ENCODE measurements around the gene ZDHHC14. TPM values are rescaled to one million over a fixed set of nuclear protein-coding genes. Genes with fewer than 3 reads are reported as not detected.

Gene ZDHHC14
- total and polyA plus RNA-seq, 7 donors = 2.5 to 14.6 (median 4.3) TPM

DNA sequence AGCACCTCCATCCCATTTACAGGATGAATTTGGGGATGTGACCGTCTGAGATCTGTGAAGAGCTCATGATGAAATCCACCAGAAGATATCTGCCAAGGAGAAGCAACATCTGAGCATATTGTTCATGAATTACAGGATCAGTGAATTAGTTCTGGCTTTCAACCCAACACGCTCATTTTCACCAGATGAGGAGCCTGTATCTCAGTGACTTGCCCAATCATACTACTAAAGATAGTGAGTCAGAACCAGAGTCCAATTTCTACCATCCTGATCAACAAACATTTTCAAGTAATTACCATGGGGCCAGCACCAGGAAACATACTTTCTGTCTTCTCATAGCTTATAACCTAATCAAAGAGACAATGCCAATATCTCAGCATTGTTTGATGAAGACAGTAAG lies 116.6 kb downstream of the ZDHHC14 start:
- TF ChIP-seq, protein P1, sequence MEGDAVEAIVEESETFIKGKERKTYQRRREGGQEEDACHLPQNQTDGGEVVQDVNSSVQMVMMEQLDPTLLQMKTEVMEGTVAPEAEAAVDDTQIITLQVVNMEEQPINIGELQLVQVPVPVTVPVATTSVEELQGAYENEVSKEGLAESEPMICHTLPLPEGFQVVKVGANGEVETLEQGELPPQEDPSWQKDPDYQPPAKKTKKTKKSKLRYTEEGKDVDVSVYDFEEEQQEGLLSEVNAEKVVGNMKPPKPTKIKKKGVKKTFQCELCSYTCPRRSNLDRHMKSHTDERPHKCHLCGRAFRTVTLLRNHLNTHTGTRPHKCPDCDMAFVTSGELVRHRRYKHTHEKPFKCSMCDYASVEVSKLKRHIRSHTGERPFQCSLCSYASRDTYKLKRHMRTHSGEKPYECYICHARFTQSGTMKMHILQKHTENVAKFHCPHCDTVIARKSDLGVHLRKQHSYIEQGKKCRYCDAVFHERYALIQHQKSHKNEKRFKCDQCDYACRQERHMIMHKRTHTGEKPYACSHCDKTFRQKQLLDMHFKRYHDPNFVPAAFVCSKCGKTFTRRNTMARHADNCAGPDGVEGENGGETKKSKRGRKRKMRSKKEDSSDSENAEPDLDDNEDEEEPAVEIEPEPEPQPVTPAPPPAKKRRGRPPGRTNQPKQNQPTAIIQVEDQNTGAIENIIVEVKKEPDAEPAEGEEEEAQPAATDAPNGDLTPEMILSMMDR (IDR thresholded peaks at IDR 0.05) = no peak
- H3K9me3 ChIP-seq = no peaks in the 10 kb centered on the region
- no peak for ATAC-seq
- H3K4me3 ChIP-seq = no peak overlapping the region
- no peaks in the 10 kb centered on the region for H3K36me3 ChIP-seq (ENCODE audit: insufficient read depth in 1 of 2, low read depth in 1 of 2)
- intact Hi-C loops (cut with DNase I) = no loop called here
- no peaks in the 10 kb centered on the region for H3K27me3 ChIP-seq (ENCODE audit: insufficient read depth in 3 of 3, low read length in 2 of 3)
- peaks cover 5% of the 10 kb centered on the region for H3K4me1 ChIP-seq
- 67 to 85% (median 70%) methylated on average over 2 of the region's 2 CpGs for WGBS, 3 donors
- DNase-seq = no peak
- no peak overlapping the region for H3K27ac ChIP-seq

DNA sequence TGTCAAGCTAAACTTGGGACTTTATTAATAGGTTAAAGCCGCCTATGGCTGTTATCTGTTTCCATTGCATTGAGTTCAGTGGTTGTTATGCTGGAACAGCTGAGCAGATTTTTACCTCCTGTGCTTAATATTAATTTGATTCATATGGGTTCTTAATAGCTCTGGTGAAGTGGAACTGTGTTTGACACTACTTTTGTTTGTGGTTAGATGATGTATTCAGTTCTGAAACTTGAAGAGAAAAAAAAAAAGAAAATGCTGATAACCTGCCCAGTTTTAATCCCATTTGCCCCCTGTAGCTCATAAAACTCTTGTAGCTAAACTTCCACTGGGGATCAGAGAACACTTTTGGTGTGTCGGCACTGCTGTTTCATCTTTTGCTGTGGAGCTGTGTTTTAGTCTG lies 117.8 kb downstream of the ZDHHC14 start:
- TF ChIP-seq, protein P1 (IDR thresholded peaks at IDR 0.05) = no peak
- H3K9me3 ChIP-seq = no peaks in the 10 kb centered on the region
- H3K27ac ChIP-seq = no peak overlapping the region
- no peak for DNase-seq
- intact Hi-C loops (cut with DNase I) = no loop called here
- H3K27me3 ChIP-seq (ENCODE audit: insufficient read depth in 3 of 3, low read length in 2 of 3) = no peaks in the 10 kb centered on the region
- WGBS, 3 donors = 89 to 90% (median 89%) methylated on average over 2 of the region's 2 CpGs
- peaks cover 5% of the 10 kb centered on the region for H3K4me1 ChIP-seq
- no peaks in the 10 kb centered on the region for H3K36me3 ChIP-seq (ENCODE audit: insufficient read depth in 1 of 2, low read depth in 1 of 2)
- ATAC-seq = no peak
- H3K4me3 ChIP-seq = no peak overlapping the region

DNA sequence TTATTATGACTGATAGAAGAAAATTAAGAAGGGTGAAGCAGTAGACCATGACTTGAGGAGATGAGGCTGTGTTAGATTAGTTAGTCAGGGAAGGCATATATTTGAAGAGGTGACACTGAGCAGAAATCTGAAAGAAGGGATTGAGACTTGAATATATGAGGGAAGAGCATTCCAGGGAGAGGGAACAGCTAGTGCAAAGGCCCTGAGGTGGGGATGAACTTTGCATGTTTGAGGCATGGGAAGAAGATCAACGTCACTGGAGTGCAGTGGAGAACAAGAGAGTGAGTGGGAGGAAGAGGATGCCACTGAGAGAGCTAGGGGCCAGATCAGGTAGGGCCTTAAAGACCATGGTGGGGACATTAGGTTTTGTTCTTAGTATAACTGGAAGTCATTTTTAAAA lies 119.0 kb downstream of the ZDHHC14 start:
- H3K4me3 ChIP-seq = no peak overlapping the region
- intact Hi-C loops (cut with DNase I) = no loop called here
- no peaks in the 10 kb centered on the region for H3K27me3 ChIP-seq (ENCODE audit: insufficient read depth in 3 of 3, low read length in 2 of 3)
- no peaks in the 10 kb centered on the region for H3K4me1 ChIP-seq
- TF ChIP-seq, protein P1 (IDR thresholded peaks at IDR 0.05) = no peak
- ATAC-seq (no peak), DNase-seq (no peak)
- H3K36me3 ChIP-seq (ENCODE audit: insufficient read depth in 1 of 2, low read depth in 1 of 2) = no peaks in the 10 kb centered on the region
- peaks cover under 1% of the 10 kb centered on the region for H3K9me3 ChIP-seq
- whole genome bisulfite sequencing, 3 donors = 86 to 92% (median 91%) methylated on average over 1 of the region's 1 CpG
- no peak overlapping the region for H3K27ac ChIP-seq

DNA sequence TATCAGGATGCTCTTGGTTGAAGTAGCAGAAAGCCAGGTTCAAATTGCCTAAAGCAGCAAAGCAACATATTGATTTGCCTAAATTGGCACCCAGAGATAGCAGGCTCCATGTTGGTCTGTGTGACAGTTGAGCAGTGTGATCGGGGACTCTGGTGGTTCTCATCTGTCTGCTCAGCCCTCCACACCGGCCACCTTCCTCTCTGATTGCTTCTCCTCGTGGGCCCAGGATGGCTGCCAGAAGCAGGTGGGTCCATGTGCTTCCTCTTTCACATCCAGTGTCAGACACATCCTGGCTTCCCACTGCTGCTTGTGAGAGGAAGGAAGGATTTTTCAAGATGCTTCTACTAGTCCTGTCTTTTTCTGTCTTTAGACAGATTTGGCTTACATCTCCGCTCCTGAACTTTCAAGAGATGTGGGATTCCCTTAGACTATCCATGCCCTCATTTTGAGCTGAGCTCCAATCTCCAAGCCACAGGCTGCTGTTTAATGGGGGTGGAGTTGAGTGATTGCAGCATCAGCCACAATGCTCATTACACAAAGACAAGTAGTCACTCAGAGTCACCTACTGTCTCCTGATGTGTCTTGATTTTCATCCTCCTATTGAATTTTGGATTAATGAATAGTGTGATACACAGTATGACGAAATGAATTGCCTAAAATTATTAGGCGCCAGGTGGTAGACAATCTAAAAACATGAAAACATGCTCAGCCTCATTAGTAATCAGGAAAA lies 122.2 kb downstream of the ZDHHC14 start:
- Histone ChIP-seq H3K4me1 (no peaks in the 10 kb centered on the region), H3K9me3 (peaks cover 16% of the 10 kb centered on the region), H3K4me3 (no peak overlapping the region), H3K36me3 (ENCODE audit: insufficient read depth in 1 of 2, low read depth in 1 of 2) (no peaks in the 10 kb centered on the region), H3K27ac (no peak overlapping the region), H3K27me3 (ENCODE audit: insufficient read depth in 3 of 3, low read length in 2 of 3) (no peaks in the 10 kb centered on the region)
- TF ChIP-seq, protein P1 (IDR thresholded peaks at IDR 0.05) = no peak
- intact Hi-C loops (cut with DNase I) = no loop called here
- DNase-seq = no peak
- WGBS, 3 donors = 72 to 81% (median 73%) methylated on average over 6 of the region's 6 CpGs
- no peak for ATAC-seq
